PC-9 (cell line): ENCODE measurements around the gene SMARCA5.

Experiments
- CTCF ChIP-seq: fragments of 200-600 bp; sonication (generic); conservative IDR thresholded peaks from 2 replicates; pipeline ENCODE4 v1.6.1; 2017; ENCODE audit warnings: mixed run types, antibody characterized with exemption, mild to moderate bottlenecking, moderate library complexity
- EZH2 ChIP-seq: fragments of 200-600 bp; sonication (generic); IDR thresholded peaks from 2 replicates; pipeline ENCODE4 v1.8.0; 2017; ENCODE audit warnings: antibody characterized with exemption, low read depth

DNA sequence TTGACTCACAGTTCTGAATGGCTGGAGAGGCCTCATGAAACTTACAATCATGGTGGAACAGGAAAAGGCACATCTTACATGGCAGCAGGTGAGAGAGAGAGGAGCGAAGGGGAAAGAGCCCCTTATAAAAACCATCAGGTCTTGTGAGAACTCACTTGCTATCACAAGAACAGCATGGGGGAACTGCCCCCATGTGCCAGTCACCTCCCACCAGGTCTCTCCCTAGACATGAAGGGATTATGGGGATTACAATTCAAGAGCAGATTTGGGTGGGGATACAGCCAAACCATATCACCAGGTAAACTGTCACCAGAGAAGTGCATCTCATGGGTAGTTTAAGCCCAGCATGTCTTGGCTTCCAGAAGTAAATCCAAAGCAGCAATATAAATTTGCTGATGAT, 7.5 kb upstream of the SMARCA5 start:
- TF ChIP-seq CTCF (no peak), EZH2 (no peak)
